ENCODE data around the gene FNDC11. TPM values are rescaled to one million over a fixed set of nuclear protein-coding genes. Genes with fewer than 3 reads are reported as not detected.

Gene FNDC11
- total and polyA plus RNA-seq, 3 donors from 2014 or later, result 85.4 to 147 (median 121) TPM

DNA sequence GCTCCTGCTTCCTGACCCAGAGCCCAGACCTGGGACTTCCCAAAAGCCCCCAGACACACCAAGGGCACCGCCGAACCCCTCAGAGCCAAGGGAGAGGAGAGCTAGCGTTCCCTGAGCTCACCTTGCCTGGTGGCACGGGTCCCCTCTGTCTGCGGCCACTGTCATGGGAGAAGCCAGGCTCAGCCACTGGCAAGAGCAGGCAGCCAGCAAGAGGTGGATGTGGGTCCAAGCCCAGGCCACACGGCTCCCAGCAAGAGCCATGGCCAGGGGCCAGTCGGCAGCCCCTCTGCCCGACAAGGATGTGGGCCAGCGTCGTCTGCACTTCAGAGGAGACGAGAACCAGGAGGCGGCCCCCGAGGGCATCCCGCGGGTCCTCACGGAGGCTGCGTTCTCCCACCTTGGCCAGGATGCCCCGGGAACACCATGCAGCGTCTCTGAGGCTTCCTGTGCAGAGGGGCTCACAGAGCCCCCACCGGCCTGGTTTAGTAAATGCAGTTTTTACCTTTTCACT, 35.6 kb upstream of the FNDC11 start:
- Histone ChIP-seq H3K9me3 (no peaks in the 10 kb centered on the region), H3K4me1 (peaks cover 18% of the 10 kb centered on the region), H3K36me3 (ENCODE audit: low read depth, missing control alignments) (no peaks in the 10 kb centered on the region), H3K27me3 (no peaks in the 10 kb centered on the region), H3K27ac (no peak overlapping the region), H3K4me3 (no peak overlapping the region)
- 63 to 89% methylated on average over 19 to 20 of the region's 20 CpGs for WGBS, 2 donors
- TF ChIP-seq, protein P1, sequence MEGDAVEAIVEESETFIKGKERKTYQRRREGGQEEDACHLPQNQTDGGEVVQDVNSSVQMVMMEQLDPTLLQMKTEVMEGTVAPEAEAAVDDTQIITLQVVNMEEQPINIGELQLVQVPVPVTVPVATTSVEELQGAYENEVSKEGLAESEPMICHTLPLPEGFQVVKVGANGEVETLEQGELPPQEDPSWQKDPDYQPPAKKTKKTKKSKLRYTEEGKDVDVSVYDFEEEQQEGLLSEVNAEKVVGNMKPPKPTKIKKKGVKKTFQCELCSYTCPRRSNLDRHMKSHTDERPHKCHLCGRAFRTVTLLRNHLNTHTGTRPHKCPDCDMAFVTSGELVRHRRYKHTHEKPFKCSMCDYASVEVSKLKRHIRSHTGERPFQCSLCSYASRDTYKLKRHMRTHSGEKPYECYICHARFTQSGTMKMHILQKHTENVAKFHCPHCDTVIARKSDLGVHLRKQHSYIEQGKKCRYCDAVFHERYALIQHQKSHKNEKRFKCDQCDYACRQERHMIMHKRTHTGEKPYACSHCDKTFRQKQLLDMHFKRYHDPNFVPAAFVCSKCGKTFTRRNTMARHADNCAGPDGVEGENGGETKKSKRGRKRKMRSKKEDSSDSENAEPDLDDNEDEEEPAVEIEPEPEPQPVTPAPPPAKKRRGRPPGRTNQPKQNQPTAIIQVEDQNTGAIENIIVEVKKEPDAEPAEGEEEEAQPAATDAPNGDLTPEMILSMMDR (IDR thresholded peaks at IDR 0.05), result no peak
- TF ChIP-seq POLR2A (IDR thresholded peaks at IDR 0.05), result no peak
- DNase-seq, result no peak
- intact Hi-C loops (cut with DNase I; ENCODE audit: low total_unique reads), result no loop called here

DNA sequence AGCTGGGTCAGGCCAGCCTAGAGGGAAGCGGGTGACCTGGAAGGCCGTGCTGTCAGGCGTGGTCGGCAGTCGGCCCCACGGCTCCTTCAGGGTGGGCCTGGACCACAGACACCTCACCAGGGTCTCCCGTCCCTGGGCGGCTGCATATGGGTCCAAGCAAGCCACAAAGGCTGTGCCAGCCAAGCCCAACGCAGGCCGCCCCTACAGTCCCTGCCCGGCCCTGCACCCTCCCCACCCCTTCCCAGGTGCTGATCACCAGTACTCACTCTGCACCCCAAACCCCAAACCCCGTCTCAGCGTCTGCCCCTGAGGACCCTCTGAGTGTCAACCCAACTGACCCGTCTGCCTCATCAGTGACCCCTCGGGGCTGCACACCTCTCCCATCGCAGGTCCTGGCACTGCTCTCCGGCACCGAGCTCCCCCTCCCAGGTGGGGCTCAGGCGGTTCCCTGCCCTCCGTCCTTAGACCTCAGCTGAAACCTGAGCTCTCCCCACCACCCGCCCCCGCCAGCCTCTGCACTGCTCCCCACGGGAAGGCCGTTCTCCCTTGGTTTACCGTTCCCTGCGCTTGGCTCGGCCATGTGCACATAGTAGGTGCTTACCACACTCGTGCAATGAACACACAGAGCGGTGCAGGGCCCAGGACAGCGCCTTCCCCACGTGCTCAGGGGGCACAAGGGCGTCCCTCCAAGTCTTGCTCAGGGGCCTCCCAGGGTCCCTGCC, 34.9 kb upstream of the FNDC11 start:
- Histone ChIP-seq H3K4me1 (peaks cover 18% of the 10 kb centered on the region), H3K36me3 (ENCODE audit: low read depth, missing control alignments) (no peaks in the 10 kb centered on the region), H3K4me3 (peak overlapping the region in 1 of 2 donors; percentile 75), H3K27ac (no peak overlapping the region), H3K27me3 (no peaks in the 10 kb centered on the region), H3K9me3 (no peaks in the 10 kb centered on the region)
- no peak for TF ChIP-seq POLR2A (IDR thresholded peaks at IDR 0.05)
- TF ChIP-seq, protein P1 (IDR thresholded peaks at IDR 0.05), result no peak
- WGBS, 2 donors, result 75 to 82% methylated on average over 16 to 32 of the region's 32 CpGs
- DNase-seq, result no peak
- intact Hi-C loops (cut with DNase I; ENCODE audit: low total_unique reads), result no loop called here

DNA sequence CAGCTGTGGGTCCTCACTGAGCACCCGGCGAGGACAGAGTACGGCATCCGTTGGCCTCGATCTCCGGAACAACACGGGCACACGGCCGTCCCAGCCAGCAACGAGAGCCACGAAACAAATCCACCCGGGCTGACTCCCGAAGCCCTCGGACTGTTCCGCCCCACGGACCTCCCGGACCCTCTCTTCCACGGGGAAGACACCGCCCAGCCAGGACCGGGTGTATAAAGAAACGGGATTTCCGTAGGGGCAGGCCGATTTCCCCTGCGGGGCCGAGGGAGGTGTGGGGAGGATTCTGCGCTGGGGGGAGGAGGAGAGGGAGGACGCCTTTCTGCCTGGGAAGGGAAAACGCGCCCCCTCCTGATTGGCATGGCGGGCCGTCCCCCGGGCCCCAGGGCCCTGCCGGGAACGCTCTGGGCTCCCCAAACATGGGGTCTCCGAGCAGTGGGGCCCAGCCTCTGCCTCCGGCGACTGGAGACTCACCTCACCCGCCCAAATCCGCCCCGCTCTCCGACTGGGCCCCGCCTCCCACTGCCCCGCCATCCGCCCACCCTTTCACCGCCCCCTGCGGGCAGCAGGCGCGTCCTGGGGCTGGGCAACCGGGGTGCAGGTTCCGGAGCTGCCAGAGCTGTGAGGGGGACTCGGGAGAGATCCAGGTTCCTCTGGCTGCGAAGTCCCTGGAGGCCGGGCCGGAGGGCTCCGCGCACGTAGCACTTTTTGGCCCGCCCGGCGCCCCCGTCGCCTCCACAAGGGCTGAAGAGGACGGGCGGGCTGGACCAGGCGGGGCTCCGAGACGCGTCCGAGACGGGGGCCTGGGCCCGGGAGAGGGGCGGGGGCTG, 34.1 kb upstream of the FNDC11 start:
- Histone ChIP-seq H3K36me3 (ENCODE audit: low read depth, missing control alignments) (no peaks in the 10 kb centered on the region), H3K4me3 (peak overlapping the region; percentile 75 to 90), H3K27me3 (no peaks in the 10 kb centered on the region), H3K9me3 (no peaks in the 10 kb centered on the region), H3K4me1 (peaks cover 18% of the 10 kb centered on the region), H3K27ac (peak overlapping the region in 1 of 2 donors; percentile 91)
- DNase-seq, result peak; percentile 34
- 3 to 4% methylated on average over 5 to 50 of the region's 72 CpGs for WGBS, 2 donors
- intact Hi-C loops (cut with DNase I; ENCODE audit: low total_unique reads), result no loop called here
- TF ChIP-seq, protein P1 (IDR thresholded peaks at IDR 0.05), result no peak
- no peak for TF ChIP-seq POLR2A (IDR thresholded peaks at IDR 0.05)

DNA sequence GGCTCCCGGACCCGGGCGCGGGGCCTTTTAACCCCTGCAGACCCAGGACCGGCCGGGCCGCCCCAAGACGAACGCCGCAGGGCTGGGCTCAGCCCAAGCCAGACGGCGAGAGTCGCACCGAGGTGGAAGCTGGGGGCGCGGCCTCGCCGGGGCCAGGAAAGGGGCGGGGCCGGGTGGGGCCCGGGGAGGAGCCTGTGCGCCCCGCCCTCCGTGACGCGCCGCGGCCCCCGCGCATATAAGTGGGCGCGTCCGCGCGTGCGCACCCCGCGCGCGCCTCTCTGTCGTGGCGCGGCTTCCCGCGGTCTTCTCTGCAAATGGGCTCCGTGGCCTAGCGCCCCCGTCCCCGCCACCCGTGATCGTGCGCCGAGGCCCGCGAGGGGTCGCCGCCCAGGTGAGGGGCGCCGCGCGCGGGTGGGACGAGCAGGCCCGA, 33.4 kb upstream of the FNDC11 start, which contains the start of gene PPDPF:
TSS of gene PPDPF (plus strand) at position 262 of the 430 bp plus-strand sequence. CDS start 544 bp downstream, outside the sequence.
- H3K36me3 ChIP-seq (ENCODE audit: low read depth, missing control alignments), result no peaks in the 10 kb centered on the region
- peak within 1 kb of the TSS; percentile 75 to 90 for H3K4me3 ChIP-seq
- intact Hi-C loops (cut with DNase I; ENCODE audit: low total_unique reads), result no loop called here
- peak; percentile 78 for TF ChIP-seq POLR2A (IDR thresholded peaks at IDR 0.05)
- TF ChIP-seq, protein P1 (IDR thresholded peaks at IDR 0.05), result no peak
- peak within 1 kb of the TSS; percentile 82 to 91 for H3K27ac ChIP-seq
- peaks cover 18% of the 10 kb centered on the region for H3K4me1 ChIP-seq
- DNase-seq, result peak; percentile 89
- no peaks in the 10 kb centered on the region for H3K27me3 ChIP-seq
- H3K9me3 ChIP-seq, result no peaks in the 10 kb centered on the region
- no CpG with 5 or more reads among the region's 64 CpGs for WGBS, 2 donors
